Right lobe of liver (tissue), 6 donors: Measurements from ENCODE around the gene GOLIM4. TPM values are rescaled to one million over a fixed set of nuclear protein-coding genes. Genes with fewer than 3 reads are reported as not detected.

Experiments
- ATAC-seq, 4 donors: fragments of 200-7000 bp; cut with Tn5 transposase; one replicate each; pipeline ENCODE4 v1.9.1; 2020; ENCODE audit warnings: mild to moderate bottlenecking in 4 of 4, moderate library complexity in 4 of 4
- DNase-seq, 3 donors: peaks; one replicate each; pipeline ENCODE4 v3.0.0-alpha.2; 2020
- H3K27ac ChIP-seq, 3 donors: fragments of 200-600 bp; one replicate each; pipeline ENCODE4 v1.8.0; 2022
- H3K27me3 ChIP-seq, 2 donors: fragments of 200-600 bp; one replicate each; pipeline ENCODE4 v1.8.0; 2022
- H3K36me3 ChIP-seq, 4 donors: fragments of 200-600 bp; sonication (generic) in 1 of 4; one replicate each; pipeline versions ENCODE4 v1.5.1 to v1.8.0; 2017 to 2022; ENCODE audit warnings: control low read depth in 1 of 4
- H3K4me1 ChIP-seq, 4 donors: fragments of 200-600 bp; sonication (generic) in 1 of 4; one replicate each; pipeline versions ENCODE4 v1.5.1 to v1.8.0; 2017 to 2022; ENCODE audit warnings: control low read depth in 1 of 4
- H3K4me3 ChIP-seq, 3 donors: fragments of 200-600 bp; one replicate each; pipeline ENCODE4 v1.8.0; 2022
- H3K9me3 ChIP-seq, 4 donors: fragments of 200-600 bp; sonication (generic) in 1 of 4; one replicate each; pipeline versions ENCODE4 v1.5.1 to v1.8.0; 2017 to 2022; ENCODE audit warnings: control low read depth in 1 of 4
- CTCF ChIP-seq, 4 donors: fragments of 200-600 bp in 3 of 4; fragments of 450-650 bp in 1 of 4; IDR thresholded peaks; one replicate each; pipeline versions ENCODE4 v1.5.1 to v1.8.0; 2016 to 2022; ENCODE audit warnings: antibody characterized with exemption in 4 of 4, mild to moderate bottlenecking in 2 of 4
- POLR2A ChIP-seq: fragments of 450-650 bp; IDR thresholded peaks from one replicate; pipeline ENCODE4 v1.6.1; 2017; ENCODE audit warnings: antibody characterized with exemption, mild to moderate bottlenecking
- WGBS: methylation state at CpG from one replicate; pipeline ENCODE4 v1.1.6; 2018; ENCODE audit warnings: low coverage, low lambda C conversion rate; ENCODE audit not compliant: insufficient coverage; ENCODE audit errors: missing lambda C conversion rate; 5-methylcytosine and 5-hydroxymethylcytosine counted together
- intact Hi-C, 2 donors: fragments of 100-400 bp; cut with DNase I; formaldehyde crosslinking; loops; one replicate each; pipeline versions ENCODE4 v1.11.2 to v1.14.1; 2022
- total RNA-seq, 6 experiments: library from RNA; depleted of rRNA in 2 of 6; stranded (reverse); fragments of >200 nt in 2 of 6; fragmentation: NEBNext Ultra II Directional in 3 of 6; extraction: Animal tissue kit (Norgen Biotek cat#: 25700) in 3 of 6; gene quantifications; one replicate each; pipeline versions ENCODE4 v1.1.0 to v1.2.4, GENCODE V29; 2016 to 2023
- donor health status: DM: no; HTN: yes; CAD: no.
- donor health status: DM: no; HTN: no; CAD: no.
- donor health status: DM: no; HTN: no; CAD: no.
- donor health status: DM: no; HTN: yes; CAD: no.
- donor health status: DM: no; HTN: yes; CAD: no.

The GOLIM4 gene
- total RNA-seq, 6 experiments from 2014 or later = 33.3 to 44.9 (median 36.6) TPM

GRCh38 chr3:168083906-168084305 lies 11.8 kb downstream of the GOLIM4 start:
- no peak overlapping the region for H3K4me3 ChIP-seq
- no peaks in the 10 kb centered on the region for H3K27me3 ChIP-seq
- H3K4me1 ChIP-seq = peaks cover 0 to 17% (median 3%) of the 10 kb centered on the region in 4 donors
- no peaks in the 10 kb centered on the region for H3K9me3 ChIP-seq
- DNase-seq (no peak), ATAC-seq (no peak)
- WGBS = 29% methylated on average over 1 of the region's 1 CpG
- intact Hi-C loops = no loop called here
- no peaks in the 10 kb centered on the region for H3K36me3 ChIP-seq
- no peak for TF ChIP-seq POLR2A
- no peak for TF ChIP-seq CTCF (IDR thresholded peaks at IDR 0.05)
- H3K27ac ChIP-seq = no peak overlapping the region

GRCh38 chr3:168081856-168082255 lies 13.9 kb downstream of the GOLIM4 start:
- Histone ChIP-seq H3K4me3 (no peak overlapping the region), H3K36me3 (no peaks in the 10 kb centered on the region), H3K27ac (no peak overlapping the region), H3K27me3 (no peaks in the 10 kb centered on the region), H3K9me3 (no peaks in the 10 kb centered on the region), H3K4me1 (peaks cover 0 to 7% (median 0%) of the 10 kb centered on the region in 4 donors)
- TF ChIP-seq CTCF (IDR thresholded peaks at IDR 0.05) = no peak
- TF ChIP-seq POLR2A = no peak
- ATAC-seq = no peak
- DNase-seq = no peak
- intact Hi-C loops = no loop called here
- WGBS = 100% methylated on average over 3 of the region's 3 CpGs

GRCh38 chr3:168081171-168081771 lies 14.5 kb downstream of the GOLIM4 start:
- WGBS = 100% methylated on average over 1 of the region's 2 CpGs
- no peaks in the 10 kb centered on the region for H3K27me3 ChIP-seq
- no peak for TF ChIP-seq CTCF (IDR thresholded peaks at IDR 0.05)
- TF ChIP-seq POLR2A = no peak
- DNase-seq = no peak
- peak in 1 of 4 donors; percentile 22 for ATAC-seq
- intact Hi-C loops = no loop called here
- no peak overlapping the region for H3K27ac ChIP-seq
- H3K36me3 ChIP-seq = no peaks in the 10 kb centered on the region
- H3K4me1 ChIP-seq = peaks cover 0 to 2% (median 0%) of the 10 kb centered on the region in 4 donors
- no peaks in the 10 kb centered on the region for H3K9me3 ChIP-seq
- H3K4me3 ChIP-seq = no peak overlapping the region

- ATAC-seq = peak in 3 of 4 donors; percentile 15 to 34 (median 23)
- DNase-seq = no peak
- H3K36me3 ChIP-seq = no peaks in the 10 kb centered on the region
- 72% methylated on average over 5 of the region's 5 CpGs for WGBS
- H3K4me3 ChIP-seq = no peak overlapping the region
- H3K4me1 ChIP-seq = peaks cover 0 to 2% (median 0%) of the 10 kb centered on the region in 4 donors
- no peaks in the 10 kb centered on the region for H3K27me3 ChIP-seq
- TF ChIP-seq CTCF (IDR thresholded peaks at IDR 0.05) (no peak), POLR2A (no peak)
- no peaks in the 10 kb centered on the region for H3K9me3 ChIP-seq
- H3K27ac ChIP-seq = no peak overlapping the region
- intact Hi-C loops = no loop called here
These were observed 15.1 kb downstream of the GOLIM4 start for GRCh38 chr3:168080499-168081170.
